ENCODE results near the gene ZNF33B.
"Not testable (repeated sequence)": the region's sequence is repeated elsewhere in the genome, so short reads cannot be mapped to it uniquely, and the experiment has no call there.

Gene ZNF33B

DNA sequence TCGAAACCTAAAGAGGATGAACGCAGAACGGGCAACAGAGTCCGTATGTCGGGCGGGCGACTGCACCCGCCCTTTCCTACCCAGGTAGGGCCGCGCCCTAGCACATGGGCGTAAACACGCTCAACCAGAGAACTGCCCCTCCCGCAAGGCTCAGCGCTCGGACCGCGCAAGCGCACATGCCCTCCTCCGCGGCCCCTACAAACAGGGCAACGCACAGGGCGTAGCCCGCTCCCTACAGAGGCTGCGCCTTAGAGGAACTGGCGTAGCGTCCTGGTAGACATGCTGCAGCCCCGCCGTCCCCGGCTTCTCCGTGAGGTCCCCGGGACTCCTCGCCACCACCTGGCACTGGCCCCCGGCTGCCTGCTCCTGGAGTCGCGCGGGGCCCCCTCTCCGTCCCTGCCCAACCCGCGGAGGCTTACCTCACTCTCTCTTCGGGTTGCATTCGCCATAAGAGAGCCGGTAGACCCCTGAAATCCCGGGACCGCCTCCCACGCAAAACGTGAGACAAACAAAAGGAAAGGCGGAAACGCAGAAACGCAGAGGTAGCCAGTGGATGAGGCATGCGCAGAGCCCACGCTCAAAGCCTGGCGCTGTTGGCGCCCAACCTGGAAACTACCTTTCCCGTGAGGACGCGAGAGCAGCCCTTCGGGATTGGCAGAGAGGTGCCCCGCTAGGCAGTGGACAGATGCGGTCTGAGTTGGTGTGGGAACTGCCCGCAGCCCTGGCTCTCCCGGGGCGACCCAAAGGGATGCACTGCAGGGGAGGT, at the start of gene ZNF33B:
TSS of gene ZNF33B (minus strand) at position 516 of the 766 bp plus-strand sequence. CDS start 1,642 bp downstream, outside the sequence.
- DNase-seq: peak; percentile 99

GRCh38 chr10:42684517-42684916, 46.1 kb upstream of the ZNF33B start:
- DNase-seq: no peak

- no peak for DNase-seq
Measured at GRCh38 chr10:42680267-42680666, 41.9 kb upstream of the ZNF33B start.

DNA sequence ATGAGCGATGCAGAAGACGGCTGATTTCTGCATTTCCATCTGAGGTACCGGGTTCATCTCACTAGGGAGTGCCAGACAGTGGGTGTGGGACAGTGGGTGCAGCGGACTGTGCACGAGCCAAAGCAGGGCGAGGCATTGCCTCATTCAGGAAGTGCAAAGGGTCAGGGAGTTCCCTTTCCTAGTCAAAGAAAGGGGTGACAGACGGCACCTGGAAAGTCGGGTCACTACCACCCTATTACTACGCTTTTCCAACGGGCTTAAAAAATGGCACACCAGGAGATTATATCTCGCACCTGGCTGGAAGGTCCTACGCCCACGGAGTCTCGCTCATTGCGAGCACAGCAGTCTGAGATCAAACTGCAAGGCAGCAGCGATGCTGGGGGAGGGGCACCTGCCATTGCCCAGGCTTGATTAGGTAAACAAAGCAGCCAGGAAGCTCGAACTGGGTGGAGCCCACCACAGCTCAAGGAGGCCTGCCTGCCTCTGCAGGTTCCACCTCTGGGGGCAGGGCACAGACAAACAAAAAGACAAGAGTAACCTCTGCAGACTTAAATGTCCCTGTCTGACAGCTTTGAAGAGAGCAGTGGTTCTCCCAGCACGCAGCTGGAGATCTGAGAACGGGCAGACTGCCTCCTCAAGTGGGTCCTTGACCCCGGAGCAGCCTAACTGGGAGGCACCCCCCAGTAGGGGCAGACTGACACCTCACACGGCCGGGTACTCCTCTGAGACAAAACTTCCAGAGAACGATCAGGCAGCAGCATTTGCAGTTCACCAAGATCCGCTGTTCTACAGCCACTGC, 27.0 kb upstream of the ZNF33B start:
- DNase-seq: not testable (repeated sequence)

DNA sequence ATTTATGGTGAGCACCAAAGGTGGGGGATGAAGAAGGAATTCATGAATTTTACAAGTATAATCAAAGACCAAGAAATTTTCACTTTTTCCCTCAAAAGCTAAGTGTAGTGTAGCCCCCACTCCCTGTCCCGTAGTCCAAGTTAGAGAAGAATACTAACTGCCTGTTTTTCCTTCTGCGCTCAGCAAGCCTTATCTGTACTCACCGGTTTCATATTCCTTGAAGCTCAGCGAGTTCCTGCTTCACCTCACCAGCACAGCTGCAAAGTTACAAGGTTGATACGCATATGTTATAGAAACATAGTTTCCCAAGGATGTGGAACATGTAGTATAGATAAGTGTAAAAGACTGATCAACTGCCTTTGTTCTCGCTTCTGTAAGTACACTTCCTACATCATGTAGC, 16.0 kb upstream of the ZNF33B start:
- no peak for DNase-seq

GRCh38 chr10:42652858-42653257, 14.5 kb upstream of the ZNF33B start:
- DNase-seq: no peak

DNA sequence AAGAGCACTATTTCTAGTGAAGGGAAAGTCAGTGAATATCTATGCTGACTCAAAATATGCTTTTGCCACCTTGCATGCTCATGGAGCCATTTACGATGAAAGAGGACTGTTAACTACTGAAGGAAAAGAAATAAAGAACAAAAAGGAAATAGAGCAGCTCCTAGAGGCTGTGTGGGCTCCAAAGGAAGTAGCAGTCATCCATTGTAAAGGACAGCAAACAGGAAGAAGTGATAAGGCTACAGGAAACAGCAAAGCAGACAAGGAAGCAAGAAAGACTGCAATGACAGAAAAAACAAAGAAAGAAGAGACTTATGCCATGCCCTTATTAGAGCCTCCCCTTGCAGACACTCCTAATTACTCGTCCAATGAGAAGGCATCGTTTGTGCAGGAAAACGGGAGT, 12.0 kb upstream of the ZNF33B start:
- DNase-seq: no peak

DNA sequence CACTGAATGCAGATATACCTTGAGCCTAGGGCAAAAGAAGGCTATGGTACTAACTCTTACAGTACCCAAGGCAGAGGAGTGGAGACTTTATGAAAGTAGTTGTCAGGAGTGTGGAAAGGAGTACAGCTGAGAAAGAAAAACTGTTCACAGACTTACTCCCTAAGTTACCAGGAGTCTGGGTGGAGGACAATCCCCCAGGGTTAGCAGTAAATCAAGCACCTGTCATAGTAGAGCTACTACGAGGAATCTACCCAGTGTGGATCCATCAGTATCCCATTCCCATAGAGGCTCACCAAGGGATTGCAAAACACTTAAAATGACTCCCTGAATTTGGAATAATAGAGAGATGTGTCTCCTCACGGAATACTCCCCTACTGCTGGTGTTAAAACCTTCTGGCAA, 10.1 kb upstream of the ZNF33B start:
- no peak for DNase-seq

GRCh38 chr10:42646687-42647640, 8.6 kb upstream of the ZNF33B start:
- peak; percentile 96 for DNase-seq

DNA sequence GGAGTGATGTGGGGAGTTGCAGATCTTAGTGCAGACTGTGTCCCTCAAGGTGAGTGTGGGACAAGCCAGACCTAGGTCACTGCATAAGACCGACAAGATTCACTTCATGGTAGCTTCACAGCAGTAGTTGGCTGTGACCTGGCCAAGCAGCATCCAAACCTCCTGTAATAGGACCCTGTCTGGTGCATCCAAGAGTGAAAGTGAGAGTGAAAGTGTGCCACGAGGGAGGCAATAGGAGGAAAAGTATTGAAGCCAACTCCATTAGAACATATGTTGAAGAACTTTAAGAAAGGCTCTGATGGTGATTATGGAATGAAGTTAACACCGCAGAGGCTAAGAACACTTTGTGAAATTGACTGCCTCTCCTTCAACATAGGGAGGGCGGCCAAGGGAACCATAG, 7.8 kb upstream of the ZNF33B start:
- DNase-seq: peak; percentile 54

DNA sequence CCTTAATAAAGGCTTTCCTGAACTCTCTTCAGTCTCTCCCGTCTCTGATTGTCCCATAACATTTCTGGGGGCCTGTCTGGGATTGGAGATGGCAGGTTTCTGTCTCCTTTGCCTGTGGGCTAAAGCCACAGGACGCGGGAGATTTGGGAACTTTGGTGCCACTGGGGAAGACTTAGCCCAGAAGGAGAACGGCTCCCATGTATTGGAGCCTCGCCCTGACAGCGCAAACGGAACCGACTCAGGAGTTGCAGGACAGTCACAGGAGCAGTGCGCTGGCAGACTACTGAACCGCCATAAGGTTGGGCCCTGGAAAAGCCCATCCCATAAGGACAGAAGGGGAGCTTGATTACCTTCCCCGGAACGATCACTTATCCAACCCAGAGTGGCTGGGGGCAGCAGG, 7.1 kb upstream of the ZNF33B start:
- no peak for DNase-seq

GRCh38 chr10:42645103-42645502, 6.7 kb upstream of the ZNF33B start:
- no peak for DNase-seq

DNA sequence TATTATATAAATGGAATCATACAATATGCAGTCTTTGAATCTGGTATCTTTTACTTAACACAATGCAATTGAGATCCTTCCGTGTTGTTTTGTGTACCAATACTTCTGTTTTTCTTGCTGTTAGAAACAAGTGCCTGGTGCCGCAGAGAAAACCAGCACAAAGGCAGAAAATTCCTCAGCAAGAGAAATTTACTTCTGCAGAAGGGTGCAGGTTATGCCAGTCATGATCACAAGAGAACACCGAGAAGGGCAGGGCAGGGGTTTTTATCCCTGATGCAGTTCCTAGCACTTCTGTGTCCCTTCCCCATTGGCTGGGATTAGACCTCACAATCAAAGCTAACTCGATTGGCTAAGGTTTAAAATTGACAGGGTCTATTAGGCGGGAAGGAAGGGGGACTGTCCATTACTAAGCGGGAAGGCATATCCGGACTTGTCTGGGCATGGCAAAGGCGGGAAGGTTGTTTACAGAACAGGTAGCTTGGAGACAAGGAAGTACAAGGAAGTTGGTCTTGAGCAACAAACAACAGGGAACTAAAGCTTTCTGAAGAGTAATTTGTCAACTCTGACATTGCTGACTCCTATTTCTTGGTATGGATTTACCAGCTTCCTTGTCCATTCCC, 2.4 kb upstream of the ZNF33B start:
- DNase-seq: peak; percentile 96

- no peak for DNase-seq
Measured at GRCh38 chr10:42638821-42639270, 476 bp upstream of the ZNF33B start.

- no peak for DNase-seq
Measured at GRCh38 chr10:42637648-42638054, 719 bp downstream of the ZNF33B start.

DNA sequence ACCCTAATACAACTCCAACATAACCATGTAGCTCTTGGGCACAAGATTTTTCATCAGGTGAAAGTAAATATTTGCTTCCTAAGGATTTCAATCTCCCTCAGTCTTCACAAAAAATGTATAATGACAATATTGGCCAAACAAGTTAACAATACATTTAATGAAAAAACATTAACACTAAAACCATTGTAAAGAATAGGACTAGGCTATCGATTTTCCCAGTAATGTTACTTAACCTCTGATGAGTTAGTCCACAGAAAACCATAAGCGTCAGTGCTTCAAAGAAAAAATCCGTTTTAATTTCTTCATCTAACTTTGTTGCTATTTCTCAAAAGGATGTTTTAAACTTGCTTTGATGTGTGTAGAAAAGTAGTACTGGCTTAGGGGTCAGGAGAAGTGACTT, 1.2 kb downstream of the ZNF33B start:
- DNase-seq: no peak

- no peak for DNase-seq
Measured at GRCh38 chr10:42635098-42635497, 3.3 kb downstream of the ZNF33B start.

DNA sequence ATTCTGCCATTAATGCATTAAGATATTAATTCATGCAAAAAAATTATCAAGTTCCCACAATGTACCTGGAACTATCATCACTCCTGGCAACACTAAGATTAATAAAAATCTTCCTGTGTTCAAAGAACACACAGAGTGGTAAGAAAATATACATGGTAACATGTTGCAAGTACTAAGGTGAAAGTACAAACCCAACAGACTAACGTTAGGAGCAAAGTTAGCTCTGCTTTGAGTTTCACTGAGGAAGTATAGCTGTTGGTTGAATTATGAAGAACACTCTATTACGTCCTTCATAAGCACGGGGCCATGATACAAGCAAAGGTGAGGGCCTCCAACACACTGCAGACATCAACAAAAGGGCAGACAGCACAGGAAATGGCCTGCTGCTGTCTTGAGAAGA, 5.8 kb downstream of the ZNF33B start:
- no peak for DNase-seq

DNA sequence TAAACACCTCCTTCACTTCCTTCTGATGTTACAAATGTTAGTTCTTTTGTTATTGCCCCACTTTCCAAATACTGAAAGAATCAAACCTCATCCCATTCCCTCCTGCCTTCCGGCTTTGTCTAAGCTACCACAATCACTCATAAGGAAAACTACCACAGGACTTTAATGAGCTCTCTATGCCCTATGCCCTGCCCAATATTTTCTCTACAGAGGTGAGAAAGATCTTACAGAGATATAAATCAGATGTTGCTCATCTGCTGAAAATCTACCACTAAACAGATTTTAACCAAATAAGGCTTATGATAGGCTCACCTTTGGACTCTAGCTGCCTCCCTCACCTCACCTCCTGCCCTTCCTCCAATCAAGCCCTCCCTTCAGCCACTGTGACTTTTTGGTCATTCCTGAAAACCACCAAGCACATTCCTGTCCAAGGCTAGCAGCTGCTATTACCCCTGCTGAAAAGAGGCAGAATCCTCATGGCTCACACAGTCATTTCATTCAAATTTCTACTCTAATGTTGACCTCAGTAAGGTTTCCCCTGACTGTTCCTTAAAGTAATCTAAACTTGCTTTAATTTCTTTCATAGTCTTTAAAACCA, 7.7 kb downstream of the ZNF33B start:
- no peak for DNase-seq

- no peak for DNase-seq
Measured at GRCh38 chr10:42623929-42624328, 14.4 kb downstream of the ZNF33B start.

- DNase-seq: no peak
Measured at GRCh38 chr10:42618424-42618823, 19.9 kb downstream of the ZNF33B start.

- no peak for DNase-seq
Measured at GRCh38 chr10:42615419-42615818, 23.0 kb downstream of the ZNF33B start.

Data from DMS53 (cell line).